ENCODE measurements around the gene NR2E3.

The NR2E3 gene

DNA sequence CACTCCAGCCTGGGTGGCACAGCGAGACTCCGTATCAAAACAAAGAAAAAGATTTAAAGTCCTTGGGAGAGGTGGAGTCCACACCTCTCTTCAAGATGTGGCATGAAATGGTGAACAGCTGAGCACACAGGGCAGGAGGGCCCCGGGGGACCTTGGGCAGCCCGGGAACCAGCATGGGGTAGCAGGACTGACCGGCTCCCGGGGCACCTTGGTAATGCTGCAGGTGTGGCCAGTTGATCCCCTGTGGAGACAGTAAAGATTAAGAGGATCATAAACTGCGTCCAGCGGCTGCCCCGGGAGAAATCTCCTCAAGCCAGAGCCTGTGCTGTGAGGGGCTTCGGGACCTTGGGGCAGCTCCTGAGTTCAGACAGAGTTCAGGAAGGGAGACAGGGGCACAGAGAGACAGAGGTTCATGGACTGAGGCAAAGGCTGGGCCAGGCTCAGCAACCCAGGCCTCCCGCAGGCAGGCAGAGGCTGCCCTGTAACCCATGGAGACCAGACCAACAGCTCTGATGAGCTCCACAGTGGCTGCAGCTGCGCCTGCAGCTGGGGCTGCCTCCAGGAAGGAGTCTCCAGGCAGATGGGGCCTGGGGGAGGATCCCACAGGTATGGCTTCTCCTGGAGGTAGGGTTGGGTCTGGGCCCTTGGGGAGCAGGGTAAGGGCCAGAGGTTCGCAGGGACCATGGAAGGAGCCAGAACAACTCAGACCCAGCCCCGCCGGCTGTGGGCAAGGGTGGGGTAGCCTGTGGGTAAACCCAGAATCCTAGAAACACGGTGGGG lies at the start of gene NR2E3:
Gene NR2E3 (plus strand): TSS at position 299 of the 780 bp plus-strand sequence. CDS start 190 bp downstream, at position 489.
- Histone ChIP-seq H3K4me1 (ENCODE audit: control insufficient read depth, low read depth, low read length) (peaks cover 22% of the 10 kb centered on the region), H3K4me3 (ENCODE audit: low read length) (no peak within 1 kb of the TSS), H3K36me3 (ENCODE audit: control insufficient read depth, low read depth, low read length) (no peaks in the 10 kb centered on the region)

DNA sequence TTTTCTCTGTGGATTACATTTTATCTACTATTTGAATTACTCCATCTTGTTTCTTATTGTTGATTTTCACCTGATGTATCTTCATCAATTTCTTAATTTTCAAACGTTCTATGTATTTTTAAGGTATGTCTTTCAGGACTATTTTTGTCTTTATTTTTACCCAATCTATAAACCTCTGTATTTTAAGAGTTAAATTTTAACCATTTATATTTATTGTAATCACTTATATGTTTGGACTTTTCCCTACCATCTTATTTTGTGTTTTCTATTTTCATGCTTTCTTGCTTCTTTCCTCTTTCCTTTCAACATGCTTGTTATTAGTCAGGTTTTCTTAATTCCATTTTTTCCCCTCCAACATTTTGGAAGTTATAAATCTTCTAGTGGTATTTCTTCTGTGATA lies 49.5 kb upstream of the NR2E3 start:
- Histone ChIP-seq H3K4me1 (ENCODE audit: control insufficient read depth, low read depth, low read length) (no peaks in the 10 kb centered on the region), H3K9ac (ENCODE audit: low read length) (no peak overlapping the region), H3K36me3 (ENCODE audit: control insufficient read depth, low read depth, low read length) (no peaks in the 10 kb centered on the region), H3K9me3 (ENCODE audit: control insufficient read depth, low read depth, low read length) (no peaks in the 10 kb centered on the region), H3K27ac (ENCODE audit: low read length) (no peak overlapping the region), H3K4me3 (ENCODE audit: low read length) (no peak overlapping the region), H3K27me3 (ENCODE audit: control insufficient read depth, insufficient read depth, low read length) (no peaks in the 10 kb centered on the region)

More for the DNA sequence above, at the start of gene NR2E3:
- Histone ChIP-seq H3K27ac (ENCODE audit: low read length) (no peak within 1 kb of the TSS), H3K27me3 (ENCODE audit: control insufficient read depth, insufficient read depth, low read length) (no peaks in the 10 kb centered on the region), H3K9ac (ENCODE audit: low read length) (no peak within 1 kb of the TSS), H3K9me3 (ENCODE audit: control insufficient read depth, low read depth, low read length) (no peaks in the 10 kb centered on the region)

DNA sequence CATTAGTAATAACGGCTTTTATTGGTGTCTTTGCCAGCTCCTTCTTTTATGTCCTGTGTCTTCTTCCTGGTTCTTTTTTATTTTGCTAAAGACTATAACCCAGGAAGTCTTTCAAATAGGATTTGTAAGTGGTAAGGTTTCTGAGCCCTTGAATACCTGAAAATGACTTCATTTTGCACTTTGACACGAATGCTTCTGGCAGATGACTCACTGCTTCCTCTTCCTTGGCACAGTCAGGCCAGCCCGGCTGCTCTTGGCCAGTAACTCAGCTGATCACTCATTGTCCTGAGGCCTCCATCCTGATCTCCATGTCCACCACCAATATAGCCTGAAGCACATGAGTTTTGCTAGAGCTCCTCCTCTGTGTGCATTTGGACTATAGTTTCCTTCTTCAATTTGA lies 48.7 kb upstream of the NR2E3 start:
- Histone ChIP-seq H3K4me1 (ENCODE audit: control insufficient read depth, low read depth, low read length) (no peaks in the 10 kb centered on the region), H3K9me3 (ENCODE audit: control insufficient read depth, low read depth, low read length) (no peaks in the 10 kb centered on the region), H3K4me3 (ENCODE audit: low read length) (no peak overlapping the region), H3K9ac (ENCODE audit: low read length) (no peak overlapping the region), H3K27me3 (ENCODE audit: control insufficient read depth, insufficient read depth, low read length) (no peaks in the 10 kb centered on the region), H3K36me3 (ENCODE audit: control insufficient read depth, low read depth, low read length) (no peaks in the 10 kb centered on the region), H3K27ac (ENCODE audit: low read length) (no peak overlapping the region)

DNA sequence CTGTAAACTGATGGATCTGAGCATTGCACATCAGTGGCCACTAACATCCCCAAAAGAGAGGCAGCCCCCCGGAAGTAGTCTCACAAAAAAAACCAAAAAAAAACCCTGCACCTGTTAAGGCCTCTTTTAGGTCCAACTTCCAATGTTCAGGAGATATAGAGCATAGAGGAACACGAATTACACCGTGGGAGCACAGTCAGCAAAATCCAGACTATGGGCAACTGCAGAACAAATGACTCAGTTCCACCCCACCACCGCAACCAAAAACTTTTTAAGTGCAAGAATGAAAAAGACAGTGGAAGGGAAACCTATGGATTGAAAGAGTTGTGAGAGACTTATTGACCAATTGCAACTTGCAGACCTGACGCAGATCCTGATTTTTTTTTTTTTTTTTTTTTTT lies 42.2 kb upstream of the NR2E3 start:
- Histone ChIP-seq H3K27me3 (ENCODE audit: control insufficient read depth, insufficient read depth, low read length) (no peaks in the 10 kb centered on the region), H3K4me1 (ENCODE audit: control insufficient read depth, low read depth, low read length) (no peaks in the 10 kb centered on the region), H3K36me3 (ENCODE audit: control insufficient read depth, low read depth, low read length) (no peaks in the 10 kb centered on the region), H3K9me3 (ENCODE audit: control insufficient read depth, low read depth, low read length) (no peaks in the 10 kb centered on the region), H3K27ac (ENCODE audit: low read length) (no peak overlapping the region), H3K9ac (ENCODE audit: low read length) (no peak overlapping the region), H3K4me3 (ENCODE audit: low read length) (no peak overlapping the region)

DNA sequence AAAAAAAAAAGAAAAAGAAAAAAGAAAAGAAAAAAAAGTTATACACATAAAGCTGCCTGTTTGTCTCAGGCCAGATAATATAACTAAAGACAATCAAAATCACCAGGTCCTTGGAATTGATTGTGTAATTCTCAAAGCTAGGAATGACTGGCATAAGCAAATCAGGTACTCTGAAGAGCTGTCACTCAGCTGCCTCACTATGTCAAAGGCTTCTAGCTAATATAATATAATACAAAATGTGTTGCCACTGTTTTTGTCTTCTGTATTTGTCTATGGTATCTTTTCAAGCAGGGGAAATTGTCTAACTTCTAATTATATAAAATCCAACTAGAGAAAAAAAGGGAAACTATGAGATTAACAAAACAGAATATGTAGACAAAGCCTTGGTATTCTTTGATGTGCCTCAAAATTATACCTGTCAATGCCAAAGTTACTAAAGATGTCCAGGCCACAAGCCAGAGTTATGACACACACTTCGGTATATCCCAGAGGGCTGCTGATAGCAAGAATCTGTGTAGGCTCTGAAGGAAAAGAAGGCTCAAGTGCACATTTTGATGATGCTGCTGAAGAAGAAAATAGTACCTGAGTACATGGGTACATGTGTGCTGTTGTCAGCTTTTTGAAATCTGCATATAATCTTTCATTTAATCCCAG lies 37.0 kb upstream of the NR2E3 start:
- Histone ChIP-seq H3K36me3 (ENCODE audit: control insufficient read depth, low read depth, low read length) (no peaks in the 10 kb centered on the region), H3K9ac (ENCODE audit: low read length) (no peak overlapping the region), H3K27ac (ENCODE audit: low read length) (no peak overlapping the region), H3K27me3 (ENCODE audit: control insufficient read depth, insufficient read depth, low read length) (no peaks in the 10 kb centered on the region), H3K4me3 (ENCODE audit: low read length) (no peak overlapping the region), H3K9me3 (ENCODE audit: control insufficient read depth, low read depth, low read length) (no peaks in the 10 kb centered on the region), H3K4me1 (ENCODE audit: control insufficient read depth, low read depth, low read length) (no peaks in the 10 kb centered on the region)

DNA sequence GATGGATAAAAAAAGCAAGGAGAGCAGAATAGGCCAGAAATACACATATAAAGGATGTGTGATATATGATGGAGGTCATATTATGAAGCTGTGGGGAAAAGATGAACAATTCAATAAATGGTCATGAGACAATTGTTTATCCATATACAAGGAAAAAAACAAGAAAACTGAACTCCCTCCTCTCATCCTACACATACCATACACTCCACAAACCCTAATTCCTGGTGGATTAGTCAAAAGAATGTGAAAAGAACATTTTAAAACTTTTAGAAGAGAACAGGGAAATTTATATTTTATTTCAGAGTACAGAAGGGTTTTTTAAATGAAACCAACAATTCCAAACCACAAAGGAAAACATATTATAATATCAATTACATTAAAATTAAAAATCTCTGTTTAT lies 34.5 kb upstream of the NR2E3 start:
- H3K27ac ChIP-seq (ENCODE audit: low read length): no peak overlapping the region
- H3K4me3 ChIP-seq (ENCODE audit: low read length): no peak overlapping the region
- H3K9ac ChIP-seq (ENCODE audit: low read length): no peak overlapping the region
- H3K9me3 ChIP-seq (ENCODE audit: control insufficient read depth, low read depth, low read length): no peaks in the 10 kb centered on the region
- H3K36me3 ChIP-seq (ENCODE audit: control insufficient read depth, low read depth, low read length): no peaks in the 10 kb centered on the region
- no peaks in the 10 kb centered on the region for H3K27me3 ChIP-seq (ENCODE audit: control insufficient read depth, insufficient read depth, low read length)
- H3K4me1 ChIP-seq (ENCODE audit: control insufficient read depth, low read depth, low read length): no peaks in the 10 kb centered on the region

DNA sequence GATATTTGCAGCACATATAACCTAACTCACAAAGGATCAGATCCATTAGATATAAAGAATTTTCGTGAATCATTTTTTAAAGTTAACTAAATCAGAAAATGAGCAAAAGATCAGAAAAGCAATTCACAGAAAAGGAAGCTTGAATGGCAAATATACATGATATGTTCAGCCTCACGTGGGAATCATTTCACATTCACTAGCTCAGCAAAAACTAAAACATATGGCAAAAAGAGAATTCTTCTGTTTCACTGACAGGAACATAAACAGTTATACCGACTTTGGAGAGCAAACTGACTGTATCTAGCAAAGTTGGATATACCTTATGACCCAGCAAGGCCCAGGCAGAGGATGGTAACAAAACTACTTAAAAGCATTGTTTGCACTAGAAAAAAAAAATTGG lies 34.0 kb upstream of the NR2E3 start:
- Histone ChIP-seq H3K27ac (ENCODE audit: low read length) (no peak overlapping the region), H3K36me3 (ENCODE audit: control insufficient read depth, low read depth, low read length) (no peaks in the 10 kb centered on the region), H3K9ac (ENCODE audit: low read length) (no peak overlapping the region), H3K27me3 (ENCODE audit: control insufficient read depth, insufficient read depth, low read length) (no peaks in the 10 kb centered on the region), H3K4me1 (ENCODE audit: control insufficient read depth, low read depth, low read length) (no peaks in the 10 kb centered on the region), H3K4me3 (ENCODE audit: low read length) (no peak overlapping the region), H3K9me3 (ENCODE audit: control insufficient read depth, low read depth, low read length) (no peaks in the 10 kb centered on the region)

DNA sequence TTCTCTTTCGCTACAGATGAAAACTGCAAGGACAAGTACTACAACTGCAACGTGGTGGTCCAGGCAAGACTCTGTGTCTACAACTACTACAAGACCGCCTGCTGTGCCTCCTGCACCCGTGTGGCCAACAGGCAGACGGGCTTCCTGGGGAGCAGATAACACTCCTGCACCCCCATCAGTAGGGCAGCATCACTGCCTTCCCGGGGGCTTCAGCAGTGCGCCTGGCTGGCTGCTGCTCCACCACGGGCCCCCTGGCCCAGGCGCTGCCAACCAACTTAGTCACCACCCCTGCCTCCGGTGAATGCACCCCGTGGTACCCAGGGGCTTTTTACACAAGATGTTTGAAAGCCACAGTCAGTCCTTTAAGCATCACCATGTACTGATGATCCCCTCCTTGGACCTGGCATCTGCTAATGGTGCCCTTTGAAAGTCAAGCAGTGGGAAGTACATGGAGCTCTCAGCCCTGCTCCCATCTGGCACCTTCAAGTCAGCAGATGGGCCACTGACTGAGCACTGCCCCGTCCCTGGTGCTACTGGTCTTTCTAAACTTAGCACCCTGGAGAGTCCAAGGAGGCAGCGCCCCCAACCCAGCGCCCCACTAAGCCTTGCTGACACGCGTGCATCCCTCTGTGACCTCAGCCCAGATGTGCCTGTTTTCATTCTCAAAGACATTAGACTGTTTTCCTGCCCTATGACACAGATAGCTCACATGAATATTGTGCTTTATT lies 33.0 kb upstream of the NR2E3 start:
- Histone ChIP-seq H3K4me3 (ENCODE audit: low read length) (no peak overlapping the region), H3K4me1 (ENCODE audit: control insufficient read depth, low read depth, low read length) (no peaks in the 10 kb centered on the region), H3K9ac (ENCODE audit: low read length) (no peak overlapping the region), H3K27me3 (ENCODE audit: control insufficient read depth, insufficient read depth, low read length) (no peaks in the 10 kb centered on the region), H3K27ac (ENCODE audit: low read length) (no peak overlapping the region), H3K9me3 (ENCODE audit: control insufficient read depth, low read depth, low read length) (no peaks in the 10 kb centered on the region), H3K36me3 (ENCODE audit: control insufficient read depth, low read depth, low read length) (no peaks in the 10 kb centered on the region)

DNA sequence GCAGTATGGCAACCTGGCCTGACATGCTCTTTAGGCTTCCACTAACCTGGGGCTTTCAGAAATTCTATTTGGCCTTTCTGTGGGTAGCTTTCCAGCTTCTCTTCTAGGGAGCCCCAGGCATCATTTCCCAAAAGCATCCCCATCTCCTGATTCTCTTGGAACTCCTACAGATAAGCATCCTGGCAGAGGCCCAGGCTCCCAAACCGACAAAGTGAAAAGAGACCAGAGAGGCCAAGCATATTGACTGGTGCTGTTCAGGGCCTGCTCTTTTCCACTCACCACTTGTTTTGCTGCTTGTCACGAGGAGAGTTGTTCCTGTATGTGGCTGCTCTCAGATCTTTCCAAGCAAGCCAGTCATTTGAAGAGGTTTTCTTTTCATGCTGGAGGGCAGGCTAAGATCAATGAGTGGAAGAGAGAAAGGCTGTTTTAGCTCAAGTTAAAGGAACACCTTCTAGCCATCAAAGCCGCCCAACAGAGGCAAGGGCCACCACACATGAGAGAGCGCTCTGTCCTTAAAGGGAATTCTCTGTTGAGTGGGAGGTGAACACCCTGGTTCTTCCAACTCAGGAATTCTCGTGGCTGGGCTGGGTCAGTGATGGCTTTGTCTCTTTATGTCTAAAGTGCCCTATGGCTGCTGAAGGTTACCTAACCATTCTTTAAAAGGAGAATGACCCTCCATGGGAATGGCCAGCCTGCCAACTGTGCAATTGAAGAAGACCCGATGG lies 31.1 kb upstream of the NR2E3 start:
- Histone ChIP-seq H3K4me1 (ENCODE audit: control insufficient read depth, low read depth, low read length) (no peaks in the 10 kb centered on the region), H3K9ac (ENCODE audit: low read length) (no peak overlapping the region), H3K4me3 (ENCODE audit: low read length) (no peak overlapping the region), H3K36me3 (ENCODE audit: control insufficient read depth, low read depth, low read length) (no peaks in the 10 kb centered on the region), H3K27me3 (ENCODE audit: control insufficient read depth, insufficient read depth, low read length) (no peaks in the 10 kb centered on the region), H3K9me3 (ENCODE audit: control insufficient read depth, low read depth, low read length) (no peaks in the 10 kb centered on the region), H3K27ac (ENCODE audit: low read length) (no peak overlapping the region)

DNA sequence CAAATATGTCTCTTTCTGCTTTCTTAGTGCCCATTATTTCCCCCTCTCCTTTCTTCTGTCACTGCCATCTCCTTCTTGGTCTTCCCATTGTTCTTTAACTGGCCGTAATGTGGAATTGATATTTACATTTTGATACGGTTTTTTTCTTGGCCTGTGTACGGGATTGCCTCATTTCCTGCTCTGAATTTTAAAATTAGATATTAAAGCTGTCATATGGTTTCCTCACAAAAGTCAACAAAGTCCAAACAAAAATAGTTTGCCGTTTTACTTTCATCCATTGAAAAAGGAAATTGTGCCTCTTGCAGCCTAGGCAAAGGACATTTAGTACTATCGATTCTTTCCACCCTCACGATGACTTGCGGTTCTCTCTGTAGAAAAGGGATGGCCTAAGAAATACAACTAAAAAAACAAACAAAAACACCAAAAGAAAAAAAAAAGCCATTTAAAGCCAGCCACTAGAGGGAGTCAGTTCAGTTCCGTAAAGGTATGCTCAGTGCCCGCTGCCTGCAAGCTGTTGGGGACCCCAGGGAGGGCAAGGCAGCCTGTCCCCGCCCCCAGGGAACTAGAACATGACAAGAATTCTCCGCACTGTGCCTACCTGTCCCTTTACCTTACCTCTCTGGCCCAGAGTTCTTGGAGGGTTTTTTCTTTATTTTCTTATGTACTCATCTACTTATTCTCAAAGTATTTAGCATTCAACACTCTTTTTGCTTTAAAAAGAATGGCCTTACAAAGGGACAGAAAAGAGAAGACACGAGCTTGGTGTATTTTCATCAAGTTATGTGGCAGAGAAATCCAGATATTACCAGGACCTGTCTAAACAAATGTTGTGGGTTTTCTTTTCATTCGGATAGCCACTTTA lies 30.0 kb upstream of the NR2E3 start:
- no peaks in the 10 kb centered on the region for H3K4me1 ChIP-seq (ENCODE audit: control insufficient read depth, low read depth, low read length)
- no peak overlapping the region for H3K4me3 ChIP-seq (ENCODE audit: low read length)
- no peak overlapping the region for H3K9ac ChIP-seq (ENCODE audit: low read length)
- H3K27ac ChIP-seq (ENCODE audit: low read length): no peak overlapping the region
- no peaks in the 10 kb centered on the region for H3K9me3 ChIP-seq (ENCODE audit: control insufficient read depth, low read depth, low read length)
- no peaks in the 10 kb centered on the region for H3K27me3 ChIP-seq (ENCODE audit: control insufficient read depth, insufficient read depth, low read length)
- no peaks in the 10 kb centered on the region for H3K36me3 ChIP-seq (ENCODE audit: control insufficient read depth, low read depth, low read length)
